Endothelial cell of umbilical vein (primary cell): Measurements from ENCODE around the gene RBM33. TPM values are rescaled to one million over a fixed set of nuclear protein-coding genes. Genes with fewer than 3 reads are reported as not detected.

Source experiments
- BruUV-seq: library from RNA; stranded (reverse); fragments of 400-500 nt; replicated peaks from 2 replicates; lab custom pipeline; 2021; lab: Mats Ljungman, UMichigan
- CTCF ChIA-PET: fragments of 300-600, 350-600 bp; sonication (Branson Sonifier 250); formaldehyde crosslinking; loops from one replicate; lab custom pipeline; 2021; ENCODE audit warnings: antibody characterized with exemption, inconsistent platforms; lab: Charles Lee
- POLR2A ChIA-PET: fragments of 300-600, 350-600 bp; sonication (Branson Sonifier 250); formaldehyde crosslinking; loops from one replicate; lab custom pipeline; 2021; ENCODE audit warnings: antibody characterized with exemption, inconsistent platforms; lab: Charles Lee
- DNase-seq: peaks from one replicate; pipeline ENCODE4 v3.0.0-alpha.2; 2011; ENCODE audit warnings: low read depth, low spot score
- FAIRE-seq: peaks from 2 replicates; lab custom pipeline; 2011; peaks lifted over from hg19 to GRCh38; lab: Jason Lieb, UNC
- H2AFZ ChIP-seq: 2 replicates; pipeline ENCODE4 v1.6.0; 2012; ENCODE audit warnings: low read depth, low read length, control low read depth, inconsistent platforms
- H3K27ac ChIP-seq: 2 replicates; pipeline ENCODE4 v1.5.1; 2011; ENCODE audit warnings: low read depth, mild to moderate bottlenecking, control low read depth, low read length, moderate library complexity; ENCODE audit not compliant: insufficient read depth
- H3K27me3 ChIP-seq, 2 experiments: 2 replicates each; pipeline versions ENCODE4 v1.6.0 to v1.6.1; 2011; ENCODE audit warnings: low read length in 2 of 2, mixed read lengths in 1 of 2; ENCODE audit not compliant: control insufficient read depth in 2 of 2, insufficient read depth in 2 of 2
- H3K36me3 ChIP-seq, 2 experiments: 2 replicates in 1 of 2; 3 replicates in 1 of 2; pipeline ENCODE4 v1.5.1; 2011; ENCODE audit warnings: low read length in 2 of 2, mild to moderate bottlenecking in 1 of 2, moderate library complexity in 1 of 2; ENCODE audit not compliant: control insufficient read depth in 2 of 2, insufficient read depth in 2 of 2; ENCODE audit errors: extremely low read depth in 1 of 2
- H3K4me1 ChIP-seq: 3 replicates; pipeline ENCODE4 v1.5.1; 2011; ENCODE audit warnings: mild to moderate bottlenecking, low read length; ENCODE audit not compliant: control insufficient read depth, insufficient read depth; ENCODE audit errors: extremely low read depth
- H3K4me2 ChIP-seq: 2 replicates; pipeline ENCODE4 v1.6.1; 2011; ENCODE audit warnings: low read length, control low read depth, mixed read lengths; ENCODE audit not compliant: insufficient read depth
- H3K4me3 ChIP-seq, 3 experiments: fragments of 200-600 bp in 1 of 3; sonication (generic), shearing (Covaris generic) in 1 of 3; replicated peaks in 1 of 3; 2 replicates each; pipeline ENCODE4 v1.5.1; 2011 to 2016; ENCODE audit warnings: control low read depth in 3 of 3, low read length in 3 of 3, mild to moderate bottlenecking in 2 of 3, inconsistent platforms in 1 of 3, low read depth in 1 of 3, moderate library complexity in 1 of 3; ENCODE audit not compliant: insufficient read depth in 1 of 3
- H3K79me2 ChIP-seq: 2 replicates; pipeline ENCODE4 v1.6.0; 2012; ENCODE audit warnings: low read length, inconsistent platforms; ENCODE audit not compliant: control insufficient read depth, insufficient read depth
- H3K9ac ChIP-seq: replicated peaks from 2 replicates; pipeline ENCODE3; 2011; ENCODE audit warnings: low read length, control low read depth; ENCODE audit not compliant: insufficient read depth; ENCODE audit errors: extremely low read depth
- H3K9me1 ChIP-seq: replicated peaks from 3 replicates; pipeline ENCODE4 v1.6.0; 2011; ENCODE audit warnings: mild to moderate bottlenecking, low read length; ENCODE audit not compliant: control insufficient read depth, insufficient read depth; ENCODE audit errors: extremely low read depth
- H3K9me3 ChIP-seq: replicated peaks from 2 replicates; pipeline ENCODE4 v1.5.1; 2012; ENCODE audit warnings: low read length, inconsistent platforms; ENCODE audit not compliant: control insufficient read depth, insufficient read depth
- H4K20me1 ChIP-seq: replicated peaks from 2 replicates; pipeline ENCODE3; 2011; ENCODE audit warnings: mild to moderate bottlenecking, low read length; ENCODE audit not compliant: control insufficient read depth, insufficient read depth; ENCODE audit errors: extremely low read depth
- EZH2 ChIP-seq: IDR thresholded peaks from 2 replicates; pipeline ENCODE4 v1.6.1; 2012; ENCODE audit warnings: borderline replicate concordance, low read depth, mild to moderate bottlenecking, moderate library complexity, low read length, inconsistent platforms; ENCODE audit not compliant: severe bottlenecking
- FOS ChIP-seq: IDR thresholded peaks from 2 replicates; pipeline ENCODE4 v1.6.1; 2011; ENCODE audit warnings: mild to moderate bottlenecking, low read length, moderate library complexity, borderline replicate concordance; ENCODE audit not compliant: insufficient read depth
- GATA2 ChIP-seq: IDR thresholded peaks from 2 replicates; pipeline ENCODE4 v1.7.0; 2011; ENCODE audit warnings: low read depth, mild to moderate bottlenecking, moderate library complexity, mixed read lengths, low read length; ENCODE audit not compliant: insufficient read length, insufficient read depth
- JUN ChIP-seq: IDR thresholded peaks from 2 replicates; pipeline ENCODE4 v1.6.1; 2011; ENCODE audit warnings: borderline replicate concordance, low read depth; ENCODE audit not compliant: insufficient read length, insufficient read depth
- MYC ChIP-seq: IDR thresholded peaks from one replicate; pipeline ENCODE4 v1.6.1; 2011; ENCODE audit warnings: mild to moderate bottlenecking, low read depth, low read length
- POLR2A ChIP-seq: IDR thresholded peaks from 2 replicates; pipeline ENCODE4 v1.6.1; 2012; ENCODE audit warnings: low read depth, mild to moderate bottlenecking, control low read depth, low read length
- POLR2AphosphoS5 ChIP-seq: IDR thresholded peaks from 2 replicates; pipeline ENCODE4 v1.6.1; 2012; ENCODE audit warnings: low read depth, mild to moderate bottlenecking, control low read depth, low read length, moderate library complexity; ENCODE audit not compliant: insufficient read depth
- dilution Hi-C: fragments of 300-500 bp; cut with MboI; formaldehyde crosslinking; loops from one replicate; pipeline ENCODE4 v1.15.0; 2019; ENCODE audit warnings: low sequenced_read_pairs; ENCODE audit not compliant: extremely low pct_ligation_motif_present
- intact Hi-C: fragments of 100-400 bp; cut with micrococcal nuclease; formaldehyde crosslinking; loops from one replicate; pipeline ENCODE4 v1.10.0; 2022
- polyA plus RNA-seq, 4 experiments: library from polyadenylated mRNA; depleted of rRNA in 3 of 4; stranded (reverse) in 3 of 4; unstranded in 1 of 4; fragments of >200 nt; gene quantifications; 2 replicates each; pipeline versions ENCODE4 v1.2.1 to v1.2.3, GENCODE V29; 2011 to 2012; ENCODE audit warnings: missing spikeins in 1 of 4
- total RNA-seq: library from RNA; stranded (reverse); gene quantifications from 2 replicates; pipeline ENCODE4 v1.2.3, GENCODE V29; 2021
- TF ChIP-seq, protein P1 (sequence below), 2 donors: IDR thresholded peaks; 1 replicate in 1 of 2; 2 replicates in 1 of 2; pipeline ENCODE4 v1.5.1; 2011; ENCODE audit warnings: low read length in 2 of 2, mild to moderate bottlenecking in 2 of 2, moderate library complexity in 2 of 2, control low read depth in 1 of 2, inconsistent platforms in 1 of 2, low read depth in 1 of 2; ENCODE audit not compliant: insufficient read depth in 1 of 2; ENCODE audit errors: extremely low read depth in 1 of 2
- TF ChIP-seq, protein P2 (sequence below): IDR thresholded peaks from 2 replicates; pipeline ENCODE4 v1.6.1; 2011; ENCODE audit not compliant: insufficient read depth, insufficient read length

The RBM33 gene
- total and polyA plus RNA-seq, 2 donors (not counting 3 experiments of a cell fraction or from before 2014, with no cell fraction given) = 16.2 to 68.2 TPM

DNA sequence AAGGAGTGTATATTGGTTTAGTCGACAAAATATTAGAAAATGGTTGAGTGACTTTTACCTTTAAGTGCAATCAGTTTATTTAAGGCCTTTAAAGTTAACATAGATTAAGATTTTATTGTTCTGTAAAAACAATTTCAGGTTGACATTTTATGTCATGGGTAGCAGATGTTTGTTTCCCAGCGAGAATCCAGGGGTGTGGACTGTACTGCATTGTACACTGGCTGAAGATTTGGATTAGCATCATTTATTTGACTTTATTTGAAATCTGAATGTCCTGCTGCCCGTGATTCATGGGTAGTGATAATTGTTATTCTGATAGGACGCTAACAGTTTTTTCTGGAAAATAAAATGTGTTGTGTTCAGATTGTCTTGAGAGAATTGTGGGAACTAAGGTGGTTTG is 39.3 kb downstream of the RBM33 start:
- Histone ChIP-seq H3K9ac (no peak overlapping the region), H3K4me1 (no peaks in the 10 kb centered on the region), H3K36me3 (peaks cover 5 to 6% of the 10 kb centered on the region in 2 experiments), H3K79me2 (peaks cover 64% of the 10 kb centered on the region), H3K4me2 (no peak overlapping the region), H3K27ac (no peak overlapping the region), H3K4me3 (no peak overlapping the region), H3K9me3 (no peaks in the 10 kb centered on the region), H3K27me3 (no peaks in the 10 kb centered on the region), H2AFZ (no peak overlapping the region), H3K9me1 (no peaks in the 10 kb centered on the region), H4K20me1 (peaks cover 4% of the 10 kb centered on the region)
- ChIA-PET CTCF (interaction anchor here (1.5 to 1.8 kb wide), 2 partner anchors 16 to 17 kb away, joined by 3 to 4 read pairs; no protein-coding TSS in a partner anchor), POLR2A (no interaction called here)
- BruUV-seq = no TSS peak
- DNase-seq (no peak), FAIRE-seq (no peak)
- TF ChIP-seq GATA2 = no peak
- TF ChIP-seq, protein P1, sequence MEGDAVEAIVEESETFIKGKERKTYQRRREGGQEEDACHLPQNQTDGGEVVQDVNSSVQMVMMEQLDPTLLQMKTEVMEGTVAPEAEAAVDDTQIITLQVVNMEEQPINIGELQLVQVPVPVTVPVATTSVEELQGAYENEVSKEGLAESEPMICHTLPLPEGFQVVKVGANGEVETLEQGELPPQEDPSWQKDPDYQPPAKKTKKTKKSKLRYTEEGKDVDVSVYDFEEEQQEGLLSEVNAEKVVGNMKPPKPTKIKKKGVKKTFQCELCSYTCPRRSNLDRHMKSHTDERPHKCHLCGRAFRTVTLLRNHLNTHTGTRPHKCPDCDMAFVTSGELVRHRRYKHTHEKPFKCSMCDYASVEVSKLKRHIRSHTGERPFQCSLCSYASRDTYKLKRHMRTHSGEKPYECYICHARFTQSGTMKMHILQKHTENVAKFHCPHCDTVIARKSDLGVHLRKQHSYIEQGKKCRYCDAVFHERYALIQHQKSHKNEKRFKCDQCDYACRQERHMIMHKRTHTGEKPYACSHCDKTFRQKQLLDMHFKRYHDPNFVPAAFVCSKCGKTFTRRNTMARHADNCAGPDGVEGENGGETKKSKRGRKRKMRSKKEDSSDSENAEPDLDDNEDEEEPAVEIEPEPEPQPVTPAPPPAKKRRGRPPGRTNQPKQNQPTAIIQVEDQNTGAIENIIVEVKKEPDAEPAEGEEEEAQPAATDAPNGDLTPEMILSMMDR (IDR thresholded peaks at IDR 0.05; ENCODE audit: extremely low read depth in 1 of 2, insufficient read depth in 1 of 2, low read depth in 1 of 2, low read length in 2 of 2) = no peak
- no peak for TF ChIP-seq JUN
- TF ChIP-seq EZH2 = no peak
- TF ChIP-seq POLR2A = no peak
- TF ChIP-seq FOS = no peak
- TF ChIP-seq, protein P2, sequence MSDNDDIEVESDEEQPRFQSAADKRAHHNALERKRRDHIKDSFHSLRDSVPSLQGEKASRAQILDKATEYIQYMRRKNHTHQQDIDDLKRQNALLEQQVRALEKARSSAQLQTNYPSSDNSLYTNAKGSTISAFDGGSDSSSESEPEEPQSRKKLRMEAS = no peak
- TF ChIP-seq MYC = no peak
- TF ChIP-seq POLR2AphosphoS5 = no peak
- dilution Hi-C loops = no loop called here
- intact Hi-C loops = no loop called here
